Vagina (tissue), 2 donors: ENCODE results near the gene GRHPR.

Experiments
- CTCF ChIP-seq, 3 experiments: fragments of 450-650 bp in 2 of 3; fragments of 200-600 bp in 1 of 3; sonication (generic) in 1 of 3; IDR thresholded peaks; one replicate each; pipeline ENCODE4 v1.5.1; 2017 to 2019; ENCODE audit warnings: antibody characterized with exemption in 3 of 3, mild to moderate bottlenecking in 2 of 3, moderate library complexity in 2 of 3
- POLR2A ChIP-seq, 2 donors: fragments of 450-650 bp; IDR thresholded peaks; one replicate each; pipeline ENCODE4 v1.6.1; 2017; ENCODE audit warnings: antibody characterized with exemption in 2 of 2, mild to moderate bottlenecking in 2 of 2, moderate library complexity in 2 of 2
- POLR2AphosphoS5 ChIP-seq, 2 donors: sonication (generic); formaldehyde crosslinking; IDR thresholded peaks; one replicate each; pipeline ENCODE4 v1.9.0; 2017; ENCODE audit warnings: antibody characterized with exemption in 2 of 2, mild to moderate bottlenecking in 2 of 2, low read depth in 1 of 2; ENCODE audit not compliant: insufficient read depth in 1 of 2

- TF ChIP-seq CTCF (IDR thresholded peaks at IDR 0.05) (no peak), POLR2AphosphoS5 (IDR thresholded peaks at IDR 0.05; ENCODE audit: insufficient read depth in 1 of 2, low read depth in 1 of 2) (no peak), POLR2A (IDR thresholded peaks at IDR 0.05) (no peak)
Measured at GRCh38 chr9:37456817-37457216, 34.3 kb downstream of the GRHPR start.
